Measurements from ENCODE around the gene GULP1. TPM values are rescaled to one million over a fixed set of nuclear protein-coding genes. Genes with fewer than 3 reads are reported as not detected.
A peak's percentile ranks its signal among the peaks of the same experiment; 100 is the strongest.
"Not testable (repeated sequence)": the region's sequence is repeated elsewhere in the genome, so short reads cannot be mapped to it uniquely, and the experiment has no call there.

The GULP1 gene
- polyA plus RNA-seq, 3 donors = 7.5 to 17.9 (median 10.5) TPM

GRCh38 chr2:188285774-188286173 lies 5.9 kb upstream of the GULP1 start:
- no peak overlapping the region for H3K27ac ChIP-seq (ENCODE audit: low read depth, low read length)
- 46 to 75% (median 73%) methylated on average over 2 of the region's 2 CpGs for WGBS, 3 donors

- 3 to 5% (median 4%) methylated on average over 12 of the region's 12 CpGs for WGBS, 3 donors
Observed at GRCh38 chr2:188291142-188291616, 495 bp upstream of the GULP1 start.

GRCh38 chr2:188292348-188293239 lies 920 bp downstream of the GULP1 start:
- peak overlapping the region; percentile 3 for H3K27ac ChIP-seq (ENCODE audit: low read depth, low read length)
- WGBS, 3 donors = 1% methylated on average over 54 of the region's 54 CpGs

More at GRCh38 chr2:188291142-188291616, 495 bp upstream of the GULP1 start:
- H3K27ac ChIP-seq (ENCODE audit: low read depth, low read length) = no peak overlapping the region

GRCh38 chr2:188293601-188294351 lies 2.1 kb downstream of the GULP1 start:
- H3K27ac ChIP-seq (ENCODE audit: low read depth, low read length) = no peak overlapping the region
- WGBS, 3 donors = 16 to 38% (median 38%) methylated on average over 10 of the region's 10 CpGs

- WGBS, 3 donors = 25 to 53% (median 49%) methylated on average over 1 of the region's 1 CpG
Observed at GRCh38 chr2:188294352-188294926, 2.8 kb downstream of the GULP1 start.

GRCh38 chr2:188295067-188295685 lies 3.5 kb downstream of the GULP1 start:
- WGBS, 3 donors = 53 to 88% (median 83%) methylated on average over 3 of the region's 3 CpGs
- H3K27ac ChIP-seq (ENCODE audit: low read depth, low read length) = no peak overlapping the region

More at GRCh38 chr2:188294352-188294926, 2.8 kb downstream of the GULP1 start:
- H3K27ac ChIP-seq (ENCODE audit: low read depth, low read length) = no peak overlapping the region

- H3K27ac ChIP-seq (ENCODE audit: low read depth, low read length) = no peak overlapping the region
Observed at GRCh38 chr2:188297978-188298377, 6.3 kb downstream of the GULP1 start.

- H3K27ac ChIP-seq (ENCODE audit: low read depth, low read length) = not testable (repeated sequence)
- 83 to 91% (median 86%) methylated on average over 4 of the region's 4 CpGs for WGBS, 3 donors
Observed at GRCh38 chr2:188298937-188299371, 7.3 kb downstream of the GULP1 start.

GRCh38 chr2:188303363-188304031 lies 11.8 kb downstream of the GULP1 start:
- no peak overlapping the region for H3K27ac ChIP-seq (ENCODE audit: low read depth, low read length)
- WGBS, 3 donors = 80 to 94% (median 83%) methylated on average over 2 of the region's 2 CpGs

GRCh38 chr2:188305271-188305670 lies 13.6 kb downstream of the GULP1 start:
- WGBS, 3 donors = 76 to 90% (median 88%) methylated on average over 1 of the region's 1 CpG
- no peak overlapping the region for H3K27ac ChIP-seq (ENCODE audit: low read depth, low read length)

- no peak overlapping the region for H3K27ac ChIP-seq (ENCODE audit: low read depth, low read length)
- 36 to 44% (median 41%) methylated on average over 1 of the region's 1 CpG for WGBS, 3 donors
Observed at GRCh38 chr2:188306271-188306670, 14.6 kb downstream of the GULP1 start.

GRCh38 chr2:188307850-188308283 lies 16.2 kb downstream of the GULP1 start:
- no peak overlapping the region for H3K27ac ChIP-seq (ENCODE audit: low read depth, low read length)
- whole genome bisulfite sequencing, 3 donors = 84 to 92% (median 85%) methylated on average over 2 of the region's 2 CpGs

- WGBS, 3 donors = 43 to 91% (median 69%) methylated on average over 2 of the region's 2 CpGs
- H3K27ac ChIP-seq (ENCODE audit: low read depth, low read length) = no peak overlapping the region
Observed at GRCh38 chr2:188308483-188308882, 16.8 kb downstream of the GULP1 start.

GRCh38 chr2:188309364-188309763 lies 17.7 kb downstream of the GULP1 start:
- WGBS, 3 donors = 89 to 94% (median 91%) methylated on average over 4 of the region's 4 CpGs
- H3K27ac ChIP-seq (ENCODE audit: low read depth, low read length) = no peak overlapping the region

- H3K27ac ChIP-seq (ENCODE audit: low read depth, low read length) = no peak overlapping the region
- WGBS, 3 donors = 85 to 91% (median 87%) methylated on average over 6 of the region's 6 CpGs
Observed at GRCh38 chr2:188314314-188315054, 22.8 kb downstream of the GULP1 start.

GRCh38 chr2:188315750-188316149 lies 24.1 kb downstream of the GULP1 start:
- WGBS, 3 donors = 93 to 98% (median 95%) methylated on average over 4 of the region's 4 CpGs
- no peak overlapping the region for H3K27ac ChIP-seq (ENCODE audit: low read depth, low read length)

GRCh38 chr2:188316342-188316741 lies 24.7 kb downstream of the GULP1 start:
- H3K27ac ChIP-seq (ENCODE audit: low read depth, low read length) = no peak overlapping the region
- 85 to 100% (median 91%) methylated on average over 1 of the region's 1 CpG for WGBS, 3 donors
